ENCODE results near the gene PLEKHG4.

The PLEKHG4 gene

DNA sequence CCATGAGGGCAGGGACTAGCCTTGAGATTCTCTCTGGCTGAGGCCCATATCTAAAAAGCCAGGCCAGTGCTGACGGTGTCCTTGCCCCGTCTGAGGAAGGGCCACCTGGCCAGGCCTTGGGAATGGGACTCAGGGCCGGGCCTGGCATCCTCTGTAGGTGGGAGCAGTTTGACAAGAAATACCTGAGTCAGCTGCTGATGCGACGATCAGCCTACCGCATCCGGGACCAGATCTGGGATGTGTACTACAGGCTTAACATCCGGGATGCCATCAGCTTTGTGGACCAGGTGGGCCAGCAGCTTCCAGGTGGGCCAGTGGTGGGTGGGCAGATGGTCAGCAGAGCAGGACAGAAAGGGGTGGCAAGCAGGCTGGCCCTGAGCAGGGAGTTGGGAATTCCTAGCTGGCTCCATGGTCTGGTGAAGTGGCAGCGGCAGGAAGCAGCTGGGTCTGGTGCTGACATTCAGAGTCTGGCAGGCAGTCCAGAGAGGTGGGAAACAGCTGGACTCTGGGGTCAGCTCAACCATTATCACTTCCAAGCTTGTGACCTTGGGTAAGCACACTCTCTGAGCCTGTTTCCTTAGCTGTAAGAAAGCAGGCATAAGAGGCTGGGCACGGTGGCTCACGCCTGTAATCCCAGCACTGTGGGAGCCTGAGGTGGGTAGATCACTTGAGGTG, 21.0 kb upstream of the PLEKHG4 start:
- H3K4me3 ChIP-seq, result no peak overlapping the region
- intact Hi-C loops (cut with DNase I; ENCODE audit: low total_unique reads), result no loop called here
- peak in 1 of 2 donors; percentile 13 for DNase-seq
- H3K27ac ChIP-seq, result no peak overlapping the region
- H3K36me3 ChIP-seq, result no peaks in the 10 kb centered on the region
- TF ChIP-seq, protein P1, sequence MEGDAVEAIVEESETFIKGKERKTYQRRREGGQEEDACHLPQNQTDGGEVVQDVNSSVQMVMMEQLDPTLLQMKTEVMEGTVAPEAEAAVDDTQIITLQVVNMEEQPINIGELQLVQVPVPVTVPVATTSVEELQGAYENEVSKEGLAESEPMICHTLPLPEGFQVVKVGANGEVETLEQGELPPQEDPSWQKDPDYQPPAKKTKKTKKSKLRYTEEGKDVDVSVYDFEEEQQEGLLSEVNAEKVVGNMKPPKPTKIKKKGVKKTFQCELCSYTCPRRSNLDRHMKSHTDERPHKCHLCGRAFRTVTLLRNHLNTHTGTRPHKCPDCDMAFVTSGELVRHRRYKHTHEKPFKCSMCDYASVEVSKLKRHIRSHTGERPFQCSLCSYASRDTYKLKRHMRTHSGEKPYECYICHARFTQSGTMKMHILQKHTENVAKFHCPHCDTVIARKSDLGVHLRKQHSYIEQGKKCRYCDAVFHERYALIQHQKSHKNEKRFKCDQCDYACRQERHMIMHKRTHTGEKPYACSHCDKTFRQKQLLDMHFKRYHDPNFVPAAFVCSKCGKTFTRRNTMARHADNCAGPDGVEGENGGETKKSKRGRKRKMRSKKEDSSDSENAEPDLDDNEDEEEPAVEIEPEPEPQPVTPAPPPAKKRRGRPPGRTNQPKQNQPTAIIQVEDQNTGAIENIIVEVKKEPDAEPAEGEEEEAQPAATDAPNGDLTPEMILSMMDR (IDR thresholded peaks at IDR 0.05), result no peak
- H3K27me3 ChIP-seq, result peaks cover 0 to 31% of the 10 kb centered on the region in 2 donors
- no peaks in the 10 kb centered on the region for H3K9me3 ChIP-seq
- H3K4me1 ChIP-seq, result no peaks in the 10 kb centered on the region

DNA sequence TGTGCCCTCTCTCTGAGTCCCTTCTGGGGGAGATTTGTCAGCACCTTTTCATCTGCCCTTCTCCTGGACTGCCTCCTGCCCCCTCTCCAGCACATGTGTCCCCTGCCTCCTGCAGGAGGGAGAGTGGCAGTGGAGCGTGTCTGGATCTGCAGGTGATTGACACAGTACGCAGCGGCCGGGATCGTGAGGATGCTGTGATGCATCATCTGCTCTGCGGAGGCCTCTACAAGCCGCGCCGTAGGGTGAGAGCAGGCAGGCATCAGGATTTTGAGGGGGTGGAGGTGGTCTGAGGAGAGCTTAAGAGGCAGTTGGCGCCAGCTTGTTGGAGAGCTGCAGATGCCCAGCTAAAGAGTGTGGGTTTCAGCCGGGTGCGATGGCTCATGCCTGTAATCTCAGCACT, 19.6 kb upstream of the PLEKHG4 start:
- Histone ChIP-seq H3K36me3 (no peaks in the 10 kb centered on the region), H3K27ac (no peak overlapping the region)

DNA sequence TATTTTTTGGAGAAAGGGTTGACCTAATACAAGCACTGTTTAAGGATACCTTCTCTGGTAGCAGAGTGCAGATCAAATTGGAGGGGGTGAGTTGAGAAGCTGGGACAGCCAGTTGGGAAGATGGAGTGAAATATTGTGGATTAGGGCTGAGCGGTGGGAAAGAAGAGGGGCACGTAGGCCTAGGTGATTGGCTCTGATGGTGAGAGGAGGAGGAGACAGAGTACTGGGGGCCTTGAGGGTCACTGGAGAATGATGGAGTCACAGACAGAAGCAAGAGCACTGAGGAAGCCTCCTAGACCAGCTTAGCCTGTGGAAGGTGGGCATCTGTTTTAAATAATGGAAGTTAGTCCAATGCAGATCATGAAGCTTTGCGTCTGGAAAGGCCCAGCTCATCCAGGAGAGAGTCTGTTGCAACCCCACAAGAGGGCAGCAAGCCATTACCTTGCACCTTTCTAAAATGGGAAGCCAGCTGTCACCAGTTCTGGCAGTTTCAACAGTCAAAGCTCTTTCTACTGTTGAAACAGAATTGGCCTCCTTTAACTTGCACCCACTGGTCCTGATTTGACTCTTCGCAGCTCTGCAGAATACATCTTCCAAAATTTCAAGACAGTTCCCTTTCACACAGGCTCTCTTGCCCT, 18.8 kb upstream of the PLEKHG4 start:
- H3K27me3 ChIP-seq, result peaks cover 0 to 23% of the 10 kb centered on the region in 2 donors
- intact Hi-C loops (cut with DNase I; ENCODE audit: low total_unique reads), result no loop called here
- no peak overlapping the region for H3K27ac ChIP-seq
- H3K4me3 ChIP-seq, result no peak overlapping the region
- H3K9me3 ChIP-seq, result no peaks in the 10 kb centered on the region
- H3K4me1 ChIP-seq, result no peaks in the 10 kb centered on the region
- no peaks in the 10 kb centered on the region for H3K36me3 ChIP-seq
- TF ChIP-seq, protein P1 (IDR thresholded peaks at IDR 0.05), result no peak
- DNase-seq, result peak in 1 of 2 donors; percentile 23

More for the DNA sequence above, 19.6 kb upstream of the PLEKHG4 start:
- intact Hi-C loops (cut with DNase I; ENCODE audit: low total_unique reads), result no loop called here
- TF ChIP-seq, protein P1 (IDR thresholded peaks at IDR 0.05), result no peak
- Histone ChIP-seq H3K9me3 (no peaks in the 10 kb centered on the region), H3K4me3 (no peak overlapping the region), H3K27me3 (peaks cover 0 to 31% of the 10 kb centered on the region in 2 donors), H3K4me1 (no peaks in the 10 kb centered on the region)
- DNase-seq, result peak in 1 of 2 donors; percentile 7

DNA sequence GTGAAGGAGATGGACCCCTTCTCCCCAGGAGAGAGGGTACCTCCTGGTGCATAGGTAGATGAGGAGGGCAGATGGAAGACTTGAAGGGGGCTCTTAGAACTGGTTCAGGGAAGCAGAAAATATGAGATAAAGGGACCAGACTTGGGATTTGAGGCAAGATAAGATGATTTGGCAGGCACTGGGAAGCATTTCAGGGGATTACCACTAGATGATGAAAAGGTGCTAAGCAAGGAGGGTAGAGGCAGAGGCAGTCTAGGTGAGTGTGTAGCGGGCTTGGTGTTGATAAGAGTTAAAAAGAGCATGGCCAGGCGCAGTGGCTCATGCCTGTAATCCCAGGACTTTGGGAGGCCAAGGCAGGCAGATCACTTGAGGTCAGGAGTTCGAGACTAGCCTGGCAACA, 16.1 kb upstream of the PLEKHG4 start:
- H3K27ac ChIP-seq, result no peak overlapping the region
- DNase-seq, result peak in 1 of 2 donors; percentile 9
- no peaks in the 10 kb centered on the region for H3K9me3 ChIP-seq
- H3K4me1 ChIP-seq, result no peaks in the 10 kb centered on the region
- peaks cover 0 to 14% of the 10 kb centered on the region in 2 donors for H3K27me3 ChIP-seq
- intact Hi-C loops (cut with DNase I; ENCODE audit: low total_unique reads), result no loop called here
- H3K36me3 ChIP-seq, result no peaks in the 10 kb centered on the region
- no peak overlapping the region for H3K4me3 ChIP-seq
- TF ChIP-seq, protein P1 (IDR thresholded peaks at IDR 0.05), result no peak

DNA sequence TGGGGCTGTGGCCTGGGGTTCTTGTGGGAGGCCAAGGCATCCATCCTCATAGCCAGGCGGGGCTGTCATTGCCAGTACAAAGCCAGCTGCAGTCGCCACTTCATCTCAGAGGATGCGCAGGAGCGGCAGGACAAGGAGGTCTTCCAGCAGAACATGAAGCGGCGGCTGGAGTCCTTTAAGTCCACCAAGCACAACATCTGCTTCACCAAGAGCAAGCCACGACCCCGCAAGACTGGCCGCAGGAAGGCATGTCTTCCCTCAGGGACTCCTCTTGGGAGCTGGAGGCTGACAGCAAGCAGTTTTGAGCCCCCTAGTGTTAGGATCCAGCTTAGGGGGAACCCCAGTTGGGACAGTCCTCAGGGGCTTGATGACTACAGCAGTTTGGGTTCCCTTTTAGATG, 15.1 kb upstream of the PLEKHG4 start:
- no peak overlapping the region for H3K27ac ChIP-seq
- intact Hi-C loops (cut with DNase I; ENCODE audit: low total_unique reads), result no loop called here

More for the DNA sequence above, 15.1 kb upstream of the PLEKHG4 start:
- Histone ChIP-seq H3K36me3 (no peaks in the 10 kb centered on the region), H3K9me3 (no peaks in the 10 kb centered on the region), H3K27me3 (peaks cover 0 to 14% of the 10 kb centered on the region in 2 donors), H3K4me1 (no peaks in the 10 kb centered on the region), H3K4me3 (no peak overlapping the region)
- DNase-seq, result peak in 1 of 2 donors; percentile 15
- TF ChIP-seq, protein P1 (IDR thresholded peaks at IDR 0.05), result no peak
